ENCODE data around the gene HTR3E.

DNA sequence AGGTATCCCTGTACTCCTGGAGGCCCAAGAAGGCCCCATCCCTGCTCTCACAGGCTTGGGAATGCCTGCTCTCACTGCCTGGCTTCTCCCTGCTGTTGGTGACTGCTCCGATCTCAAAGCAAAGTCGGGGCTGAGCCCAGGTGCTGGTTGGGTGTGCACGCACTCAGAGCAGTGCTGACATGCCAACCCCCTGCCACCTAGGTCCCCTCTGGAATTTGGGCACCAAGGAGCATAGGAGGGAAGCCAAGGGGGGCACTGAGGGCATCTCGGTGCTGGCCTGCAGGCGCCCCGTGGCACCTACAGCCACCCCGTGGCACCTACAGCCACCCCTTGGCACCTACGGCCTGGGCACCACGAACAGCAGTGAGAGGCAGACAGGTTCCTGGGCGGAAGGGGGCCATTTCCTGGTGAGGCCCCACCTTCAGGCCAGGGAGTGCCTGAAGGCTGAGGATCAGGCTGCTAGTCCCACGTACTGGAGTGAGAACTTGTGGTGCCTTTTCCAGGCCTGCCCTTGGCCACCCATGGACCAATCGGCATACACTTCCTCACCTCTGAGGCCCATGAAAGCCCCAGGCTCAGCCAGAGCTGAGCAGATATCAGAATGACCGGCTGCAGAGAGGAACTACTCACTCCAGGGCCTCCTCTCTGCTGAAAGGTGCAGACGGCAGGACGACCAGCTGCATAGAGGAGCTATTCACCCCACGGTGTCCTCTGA is 15.6 kb upstream of the HTR3E start:
- TF ChIP-seq, protein P1, sequence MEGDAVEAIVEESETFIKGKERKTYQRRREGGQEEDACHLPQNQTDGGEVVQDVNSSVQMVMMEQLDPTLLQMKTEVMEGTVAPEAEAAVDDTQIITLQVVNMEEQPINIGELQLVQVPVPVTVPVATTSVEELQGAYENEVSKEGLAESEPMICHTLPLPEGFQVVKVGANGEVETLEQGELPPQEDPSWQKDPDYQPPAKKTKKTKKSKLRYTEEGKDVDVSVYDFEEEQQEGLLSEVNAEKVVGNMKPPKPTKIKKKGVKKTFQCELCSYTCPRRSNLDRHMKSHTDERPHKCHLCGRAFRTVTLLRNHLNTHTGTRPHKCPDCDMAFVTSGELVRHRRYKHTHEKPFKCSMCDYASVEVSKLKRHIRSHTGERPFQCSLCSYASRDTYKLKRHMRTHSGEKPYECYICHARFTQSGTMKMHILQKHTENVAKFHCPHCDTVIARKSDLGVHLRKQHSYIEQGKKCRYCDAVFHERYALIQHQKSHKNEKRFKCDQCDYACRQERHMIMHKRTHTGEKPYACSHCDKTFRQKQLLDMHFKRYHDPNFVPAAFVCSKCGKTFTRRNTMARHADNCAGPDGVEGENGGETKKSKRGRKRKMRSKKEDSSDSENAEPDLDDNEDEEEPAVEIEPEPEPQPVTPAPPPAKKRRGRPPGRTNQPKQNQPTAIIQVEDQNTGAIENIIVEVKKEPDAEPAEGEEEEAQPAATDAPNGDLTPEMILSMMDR (conservative IDR thresholded peaks at IDR 0.05; ENCODE audit: low read depth, low read length): no peak
- TF ChIP-seq EZH2phosphoT487 (IDR thresholded peaks at IDR 0.05; ENCODE audit: borderline replicate concordance, low read length) (no peak), EZH2 (IDR thresholded peaks at IDR 0.05; ENCODE audit: low read length, unreplicated experiment) (no peak)

Measured in PC-3 (cell line).